HUES64 (cell line): ENCODE results near the gene IFRD2.
"Not testable (repeated sequence)": the region's sequence is repeated elsewhere in the genome, so short reads cannot be mapped to it uniquely, and the experiment has no call there.

ENCODE experiments used
- H3K27ac ChIP-seq: 2 replicates; pipeline ENCODE4 v1.7.0; 2013; ENCODE audit warnings: low read depth, low read length, inconsistent platforms
- H3K27me3 ChIP-seq: 2 replicates; pipeline ENCODE4 v1.6.1; 2013; ENCODE audit warnings: mild to moderate bottlenecking, low read length; ENCODE audit not compliant: insufficient read depth
- H3K36me3 ChIP-seq: 2 replicates; pipeline ENCODE4 v1.6.1; 2013; ENCODE audit warnings: mild to moderate bottlenecking, low read length; ENCODE audit not compliant: insufficient read depth
- H3K4me1 ChIP-seq: 2 replicates; pipeline ENCODE4 v1.6.1; 2013; ENCODE audit warnings: mild to moderate bottlenecking, low read length, moderate library complexity; ENCODE audit not compliant: insufficient read depth
- H3K4me3 ChIP-seq: 2 replicates; pipeline ENCODE4 v1.5.1; 2013; ENCODE audit warnings: mild to moderate bottlenecking, low read length, moderate library complexity
- H3K9ac ChIP-seq: 2 replicates; pipeline ENCODE4 v1.6.1; 2013; ENCODE audit warnings: mild to moderate bottlenecking, low read depth, low read length
- H3K9me3 ChIP-seq: 2 replicates; pipeline ENCODE4 v1.6.1; 2013; ENCODE audit warnings: low read depth, low read length; ENCODE audit not compliant: insufficient read depth
- WGBS: fragments of 150-250, 120-280 bp; methylation state at CpG from one replicate; pipeline ENCODE4 v1.1.7; 2013; ENCODE audit warnings: missing lambda C conversion rate; 5-methylcytosine and 5-hydroxymethylcytosine counted together

The IFRD2 gene

DNA sequence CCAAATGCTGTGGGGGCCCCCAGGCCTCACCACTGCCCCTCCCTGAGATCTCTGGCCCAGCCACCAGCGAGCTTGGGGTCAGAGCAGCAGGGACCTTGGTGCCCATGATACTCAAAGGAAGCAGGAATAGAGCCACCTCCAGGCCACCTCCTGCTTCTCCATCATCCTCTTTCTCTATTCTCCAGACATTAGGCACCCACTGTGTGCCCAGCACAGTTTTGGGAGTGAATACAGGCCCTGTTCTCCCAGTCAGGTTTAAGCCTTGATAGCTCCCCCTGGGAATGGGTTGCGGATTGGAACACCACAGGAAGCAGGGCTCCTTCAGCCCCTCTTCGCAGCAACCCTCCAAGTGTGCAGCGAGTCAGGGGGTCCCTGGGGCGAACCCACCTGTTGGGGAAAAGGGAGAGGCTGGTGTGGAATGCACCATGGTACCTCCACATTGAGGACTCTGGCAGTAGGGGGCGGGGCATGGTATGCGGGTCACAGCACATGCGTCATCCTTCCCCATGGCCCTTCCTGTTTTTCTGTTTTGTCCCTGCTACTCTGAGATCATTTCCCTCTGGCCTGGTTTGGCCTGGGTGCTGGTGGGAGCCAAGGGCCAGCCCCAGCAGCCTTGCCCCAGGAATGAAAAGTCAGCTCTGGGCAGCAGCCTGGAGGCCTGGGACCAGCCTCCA, 37.5 kb downstream of the IFRD2 start:
- Histone ChIP-seq H3K9ac (no peak overlapping the region), H3K4me1 (no peaks in the 10 kb centered on the region; the same call in 1 of the 2 replicates), H3K27me3 (no peaks in the 10 kb centered on the region), H3K27ac (no peak overlapping the region), H3K9me3 (no peaks in the 10 kb centered on the region), H3K36me3 (peaks cover 67% of the 10 kb centered on the region), H3K4me3 (no peak overlapping the region)
- 85% methylated on average over 8 of the region's 8 CpGs for WGBS

DNA sequence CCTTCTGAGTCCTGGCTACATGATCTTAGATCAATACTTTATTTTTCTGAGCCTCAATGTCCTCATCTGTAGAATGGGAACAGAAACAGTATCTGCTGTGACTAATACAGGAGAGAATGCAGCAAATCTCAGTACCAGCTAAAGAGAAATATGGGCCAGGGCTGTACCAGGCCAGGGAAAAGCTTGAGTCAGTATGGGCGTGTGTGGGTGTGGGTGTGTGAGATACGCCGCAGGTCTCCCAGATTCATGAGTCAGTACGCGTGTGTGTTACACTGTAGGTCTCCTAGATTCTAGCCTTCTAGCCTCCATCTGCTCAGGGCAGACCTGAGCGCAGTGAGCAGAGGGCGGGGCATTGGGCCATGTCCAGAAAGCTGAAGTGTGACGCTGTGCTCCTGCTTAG, 41.0 kb downstream of the IFRD2 start:
- H3K9ac ChIP-seq: no peak overlapping the region
- peaks cover 10% of the 10 kb centered on the region for H3K4me1 ChIP-seq
- peaks cover 55% of the 10 kb centered on the region for H3K36me3 ChIP-seq
- H3K9me3 ChIP-seq: no peaks in the 10 kb centered on the region
- no peak overlapping the region for H3K27ac ChIP-seq
- no peaks in the 10 kb centered on the region for H3K27me3 ChIP-seq
- H3K4me3 ChIP-seq: no peak overlapping the region
- WGBS: 95% methylated on average over 8 of the region's 8 CpGs

DNA sequence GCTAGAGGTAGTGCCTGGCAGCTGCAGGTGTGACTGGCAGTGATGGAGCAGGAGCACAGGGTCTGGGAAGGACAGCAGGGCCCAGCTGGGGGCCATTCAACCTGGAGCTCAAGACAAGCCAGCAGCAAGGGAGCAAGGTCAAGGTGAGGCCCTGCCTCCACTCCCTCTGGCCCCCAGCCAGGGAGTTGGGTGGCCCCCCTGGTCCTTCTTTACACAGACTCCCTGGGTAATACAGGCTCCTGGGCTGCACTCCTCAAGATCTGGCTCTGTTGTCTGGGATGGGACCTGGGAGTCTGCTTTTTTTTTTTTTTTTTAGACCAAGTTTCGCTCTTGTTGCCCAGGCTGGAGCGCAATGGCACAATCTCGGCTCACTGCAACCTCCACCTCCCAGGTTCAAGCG, 41.7 kb downstream of the IFRD2 start:
- Histone ChIP-seq H3K9ac (no peak overlapping the region), H3K4me1 (peaks cover 14% of the 10 kb centered on the region), H3K27ac (no peak overlapping the region), H3K36me3 (peaks cover 52% of the 10 kb centered on the region), H3K9me3 (no peaks in the 10 kb centered on the region), H3K4me3 (no peak overlapping the region), H3K27me3 (no peaks in the 10 kb centered on the region)
- WGBS: 92% methylated on average over 4 of the region's 4 CpGs

DNA sequence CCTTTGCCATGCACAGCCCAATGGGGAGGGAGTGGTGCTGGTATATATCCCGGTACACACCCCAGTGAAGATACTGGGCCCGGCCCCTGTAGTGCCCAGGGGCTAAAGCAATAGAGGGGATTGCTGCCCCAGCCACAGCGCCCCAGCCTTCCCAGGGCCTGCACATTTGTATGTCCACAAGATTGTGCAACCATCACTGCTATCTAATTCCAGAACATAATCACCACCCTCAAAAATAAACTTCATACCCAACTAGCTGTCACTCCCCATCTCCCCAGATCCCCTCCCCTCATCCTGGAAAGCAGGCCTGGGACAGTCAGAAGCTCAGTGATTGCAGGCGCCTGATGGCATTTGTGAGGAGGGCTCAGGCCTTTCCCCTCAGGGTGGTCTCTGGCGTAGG, 42.8 kb downstream of the IFRD2 start:
- peaks cover 42% of the 10 kb centered on the region for H3K36me3 ChIP-seq
- no peaks in the 10 kb centered on the region for H3K9me3 ChIP-seq
- no peaks in the 10 kb centered on the region for H3K27me3 ChIP-seq
- H3K27ac ChIP-seq: no peak overlapping the region
- no peak overlapping the region for H3K9ac ChIP-seq
- H3K4me1 ChIP-seq: peaks cover 16% of the 10 kb centered on the region
- no peak overlapping the region for H3K4me3 ChIP-seq
- WGBS: 97% methylated on average over 5 of the region's 5 CpGs

DNA sequence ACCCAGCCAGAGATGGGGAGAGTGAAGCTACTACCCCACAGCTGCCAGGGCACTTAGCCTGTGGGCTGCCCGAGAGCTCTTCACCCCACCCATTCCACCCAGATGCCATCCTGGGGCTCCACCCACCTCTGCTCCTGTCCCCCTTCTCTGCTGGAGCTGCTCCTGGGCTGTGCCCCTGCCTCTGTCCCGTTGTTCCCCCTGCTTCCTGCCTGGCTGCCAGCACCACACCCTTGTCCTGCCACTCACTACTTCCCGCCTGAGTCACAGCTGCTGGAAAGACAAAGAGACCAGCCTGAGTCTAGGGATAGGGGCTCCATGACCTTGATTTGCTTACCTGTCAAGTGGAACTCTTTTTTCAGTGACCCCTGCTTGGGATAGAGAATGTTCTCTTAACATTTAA, 43.8 kb downstream of the IFRD2 start:
- Histone ChIP-seq H3K4me3 (no peak overlapping the region), H3K9me3 (no peaks in the 10 kb centered on the region), H3K4me1 (peaks cover 16% of the 10 kb centered on the region), H3K27me3 (no peaks in the 10 kb centered on the region), H3K36me3 (peaks cover 34% of the 10 kb centered on the region), H3K27ac (no peak overlapping the region), H3K9ac (no peak overlapping the region)
- 86% methylated on average over 3 of the region's 3 CpGs for WGBS

DNA sequence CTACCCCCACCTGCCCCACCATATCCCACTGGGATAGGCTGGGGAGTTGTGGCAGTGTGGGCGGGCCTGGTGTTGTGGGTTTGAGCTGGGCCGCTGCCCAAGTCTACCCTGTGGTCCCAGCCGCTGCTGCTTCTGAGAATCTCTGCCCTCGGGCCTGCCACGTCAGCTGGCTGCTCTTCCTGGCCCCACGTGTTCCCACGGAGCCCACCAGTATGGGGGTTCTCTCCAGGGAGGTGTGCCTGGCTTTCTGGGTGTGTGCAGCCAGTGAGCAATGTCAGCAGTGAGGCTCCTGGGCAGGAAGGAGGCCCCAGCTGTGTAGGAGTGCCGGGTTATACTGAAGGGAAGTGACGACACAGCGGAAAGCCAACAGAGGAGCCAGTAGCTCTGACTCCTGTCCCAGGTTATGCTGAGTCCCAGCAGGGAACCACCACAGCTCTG, 45.7 kb downstream of the IFRD2 start:
- H3K4me3 ChIP-seq: no peak overlapping the region
- H3K27ac ChIP-seq: peak overlapping the region; percentile 93
- H3K9me3 ChIP-seq: no peaks in the 10 kb centered on the region
- no peaks in the 10 kb centered on the region for H3K27me3 ChIP-seq
- peak overlapping the region; percentile 46 for H3K9ac ChIP-seq
- peaks cover 32% of the 10 kb centered on the region for H3K4me1 ChIP-seq
- peaks cover 16% of the 10 kb centered on the region for H3K36me3 ChIP-seq
- WGBS: 37% methylated on average over 10 of the region's 10 CpGs

DNA sequence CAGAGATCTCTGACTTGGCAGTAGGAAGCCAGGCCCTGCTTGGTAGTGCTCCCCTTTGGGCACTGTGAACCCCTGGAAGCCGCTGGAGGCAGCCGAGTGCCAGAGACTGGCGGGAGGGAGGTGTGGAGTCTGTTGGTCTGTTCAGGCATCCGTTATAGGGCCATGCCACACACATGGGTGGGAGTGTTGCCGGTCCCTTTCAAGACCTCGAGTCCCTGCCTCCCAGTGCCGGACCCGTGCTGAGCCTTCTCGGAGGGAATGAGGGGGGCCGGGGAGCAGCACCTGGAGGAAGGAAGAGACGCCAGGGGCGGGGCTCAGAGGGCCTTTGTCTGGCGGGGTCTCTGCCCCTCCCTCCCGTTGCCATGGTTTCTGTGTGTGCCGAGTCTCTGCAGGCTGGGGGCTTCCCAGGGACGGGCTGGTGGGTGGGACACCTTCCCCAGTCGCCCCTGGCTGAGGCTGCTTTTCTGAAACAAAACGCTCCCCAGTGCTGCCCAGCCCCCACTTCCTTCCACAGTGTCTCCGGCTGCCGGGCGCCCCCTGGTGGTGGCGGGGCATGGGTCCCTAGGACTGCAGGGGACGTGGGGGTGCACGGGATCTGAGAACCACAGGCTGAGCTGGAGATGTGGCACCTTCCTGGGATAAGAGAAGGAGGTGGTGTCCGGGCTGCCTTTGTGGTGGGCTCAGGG, 46.3 kb downstream of the IFRD2 start:
- H3K27me3 ChIP-seq: no peaks in the 10 kb centered on the region
- peak overlapping the region; percentile 54 for H3K9ac ChIP-seq
- H3K27ac ChIP-seq: peak overlapping the region; percentile 93
- peaks cover 36% of the 10 kb centered on the region for H3K4me1 ChIP-seq
- H3K4me3 ChIP-seq: peak overlapping the region; percentile 31
- H3K9me3 ChIP-seq: no peaks in the 10 kb centered on the region
- H3K36me3 ChIP-seq: peaks cover 16% of the 10 kb centered on the region
- WGBS: 4% methylated on average over 24 of the region's 25 CpGs

DNA sequence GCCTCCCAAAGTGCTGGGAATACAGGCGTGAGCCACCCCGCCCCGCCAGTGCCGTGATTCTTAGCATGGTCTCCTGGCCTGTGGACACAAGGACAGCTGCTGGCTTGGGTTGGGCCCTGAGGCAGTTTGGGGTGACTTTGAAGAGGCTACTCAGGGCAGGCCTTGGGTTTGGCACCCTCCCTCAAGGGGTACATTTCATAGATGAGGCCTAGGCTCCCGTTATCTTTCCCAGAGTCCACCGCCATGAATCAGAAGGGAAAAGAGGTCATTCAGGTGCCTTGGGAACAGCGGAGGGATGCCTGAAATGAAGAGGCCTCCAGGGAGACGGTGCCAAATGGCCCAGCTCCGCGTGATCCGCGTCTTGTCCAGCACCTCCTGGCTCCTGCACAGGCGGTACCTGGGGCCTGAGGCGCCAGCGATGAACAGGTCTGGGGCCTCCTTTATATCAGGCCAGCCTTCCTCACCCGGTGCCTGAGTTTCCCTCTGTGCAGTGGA, 46.9 kb downstream of the IFRD2 start:
- peak overlapping the region; percentile 54 for H3K9ac ChIP-seq
- peaks cover 36% of the 10 kb centered on the region for H3K4me1 ChIP-seq
- peaks cover 16% of the 10 kb centered on the region for H3K36me3 ChIP-seq
- peak overlapping the region; percentile 93 for H3K27ac ChIP-seq
- H3K27me3 ChIP-seq: no peaks in the 10 kb centered on the region
- 83% methylated on average over 16 of the region's 16 CpGs for WGBS
- H3K4me3 ChIP-seq: 0 out of 2 replicates have a peak overlapping the region, but pooled peaks have one; percentile 31
- H3K9me3 ChIP-seq: no peaks in the 10 kb centered on the region

DNA sequence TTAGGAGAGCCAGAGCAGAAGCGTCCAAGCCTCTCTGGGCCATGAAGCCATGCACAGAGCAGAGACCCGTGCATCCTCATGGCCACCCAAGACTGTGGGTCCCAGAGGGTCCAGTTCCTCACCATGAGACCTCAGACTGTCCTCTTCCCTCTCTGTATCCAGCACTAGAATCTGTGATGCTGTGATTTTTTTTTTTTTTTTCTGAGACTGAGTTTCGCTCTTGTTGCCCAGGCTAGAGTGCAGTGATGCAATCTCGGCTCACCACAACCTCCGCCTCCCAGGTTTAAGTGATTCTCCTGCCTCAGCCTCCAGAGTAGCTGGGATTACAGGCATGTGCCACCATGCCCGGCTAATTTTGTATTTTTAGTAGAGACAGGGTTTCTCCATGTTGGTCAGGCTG, 47.4 kb downstream of the IFRD2 start:
- WGBS: 91% methylated on average over 6 of the region's 6 CpGs
- not testable (repeated sequence) for H3K9ac ChIP-seq, H3K27ac ChIP-seq

DNA sequence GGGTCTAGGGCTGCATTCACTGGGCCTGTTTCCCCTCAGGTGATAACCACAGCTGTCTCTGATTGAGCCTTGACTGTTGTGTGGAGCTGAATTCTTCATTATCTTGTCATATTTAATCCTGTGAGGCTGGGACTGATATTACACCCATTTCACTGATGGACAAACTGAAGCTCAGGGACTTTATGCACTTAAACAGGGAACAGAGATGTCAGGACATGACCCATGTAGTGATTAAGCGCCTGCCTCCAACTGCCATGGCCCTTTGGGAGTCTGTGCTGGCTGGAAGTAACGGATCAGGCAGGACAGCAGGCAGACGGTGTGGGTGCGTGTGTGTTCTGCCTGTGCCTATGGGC, 48.7 kb downstream of the IFRD2 start:
- peaks cover 10% of the 10 kb centered on the region for H3K36me3 ChIP-seq
- H3K27ac ChIP-seq: no peak overlapping the region
- WGBS: 97% methylated on average over 4 of the region's 4 CpGs
- no peak overlapping the region for H3K4me3 ChIP-seq
- peaks cover 54% of the 10 kb centered on the region for H3K4me1 ChIP-seq
- H3K9ac ChIP-seq: no peak overlapping the region
- H3K27me3 ChIP-seq: no peaks in the 10 kb centered on the region
- no peaks in the 10 kb centered on the region for H3K9me3 ChIP-seq

More for the DNA sequence above, 47.4 kb downstream of the IFRD2 start:
- H3K9me3 ChIP-seq, H3K4me3 ChIP-seq, H3K27me3 ChIP-seq: not testable (repeated sequence)
- peaks cover 12% of the 10 kb centered on the region for H3K36me3 ChIP-seq
- peaks cover 41% of the 10 kb centered on the region for H3K4me1 ChIP-seq

DNA sequence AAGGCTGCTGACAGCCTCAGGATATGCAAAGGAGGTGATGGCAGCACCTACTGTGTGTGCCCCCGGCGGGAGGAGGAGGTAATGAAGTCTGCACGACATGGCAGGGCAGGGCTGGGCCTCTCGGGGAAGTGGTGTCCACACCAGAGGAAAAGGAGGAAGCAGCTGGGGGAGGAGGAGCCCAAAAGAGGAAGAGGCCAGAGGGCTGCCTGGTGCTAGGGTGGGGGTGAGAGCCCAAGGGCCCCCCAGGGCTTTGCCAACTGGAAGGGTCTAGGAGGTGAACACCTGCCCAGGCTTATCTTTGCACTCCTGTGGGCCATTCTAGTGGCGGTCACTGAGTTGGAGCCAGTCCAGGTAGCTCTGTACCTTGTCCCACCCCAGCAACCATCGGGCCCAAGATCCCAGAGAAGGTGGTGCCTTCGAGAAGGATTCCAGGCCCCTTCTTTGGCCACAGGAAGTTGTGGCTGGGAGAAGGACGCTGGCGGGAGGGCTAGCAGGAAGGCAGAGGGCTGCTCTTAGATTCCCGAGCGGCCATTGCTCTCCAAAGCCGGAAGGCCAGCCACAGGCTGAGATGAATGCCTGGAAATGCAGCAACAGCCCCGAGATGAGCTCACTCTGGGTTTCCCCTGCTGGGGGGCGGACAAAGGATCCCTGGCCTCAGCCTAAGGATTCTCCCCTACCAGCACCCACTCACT, 49.2 kb downstream of the IFRD2 start:
- H3K27me3 ChIP-seq: no peaks in the 10 kb centered on the region
- no peak overlapping the region for H3K4me3 ChIP-seq
- no peak overlapping the region for H3K9ac ChIP-seq
- H3K36me3 ChIP-seq: peaks cover 10% of the 10 kb centered on the region
- no peaks in the 10 kb centered on the region for H3K9me3 ChIP-seq
- peak overlapping the region; percentile 4 for H3K27ac ChIP-seq
- peaks cover 57% of the 10 kb centered on the region for H3K4me1 ChIP-seq
- WGBS: 74% methylated on average over 14 of the region's 14 CpGs
